Calu3 (cell line): ENCODE measurements around the gene INVS. TPM values are rescaled to one million over a fixed set of nuclear protein-coding genes. Genes with fewer than 3 reads are reported as not detected.
A peak's percentile ranks its signal among the peaks of the same experiment; 100 is the strongest.

Source experiments
- BruUV-seq: library from RNA; stranded (reverse); fragments of 400-500 nt; replicated peaks from 2 replicates; lab custom pipeline; 2021; lab: Mats Ljungman, UMichigan
- CTCF ChIA-PET: fragments of 300-600 bp; sonication (Branson Sonifier 250); formaldehyde crosslinking; loops from one replicate; lab custom pipeline; 2022; ENCODE audit warnings: antibody characterized with exemption; lab: Charles Lee
- DNase-seq: peaks from one replicate; pipeline ENCODE4 v3.0.0; 2022
- H3K27ac Mint-ChIP-seq: one replicate; pipeline ENCODE4 v1.8.0; 2022; ENCODE audit warnings: mixed read lengths; ENCODE audit not compliant: unreplicated experiment
- H3K27me3 Mint-ChIP-seq: one replicate; pipeline ENCODE4 v1.8.0; 2022; ENCODE audit warnings: mixed read lengths; ENCODE audit not compliant: unreplicated experiment
- H3K36me3 Mint-ChIP-seq: one replicate; pipeline ENCODE4 v1.8.0; 2022; ENCODE audit warnings: mild to moderate bottlenecking, moderate library complexity, mixed read lengths; ENCODE audit not compliant: insufficient read depth, unreplicated experiment
- H3K4me1 Mint-ChIP-seq: one replicate; pipeline ENCODE4 v1.8.0; 2022; ENCODE audit warnings: mild to moderate bottlenecking, low read depth, mixed read lengths; ENCODE audit not compliant: unreplicated experiment
- H3K4me3 Mint-ChIP-seq: one replicate; pipeline ENCODE4 v1.8.0; 2022; ENCODE audit warnings: mild to moderate bottlenecking, low read depth, moderate library complexity, mixed read lengths; ENCODE audit not compliant: unreplicated experiment
- H3K9me3 Mint-ChIP-seq: one replicate; pipeline ENCODE4 v1.8.0; 2022; ENCODE audit warnings: low read depth, mixed read lengths; ENCODE audit not compliant: unreplicated experiment
- intact Hi-C: fragments of 100-400 bp; cut with micrococcal nuclease; formaldehyde crosslinking; loops from one replicate; pipeline ENCODE4 v1.10.0; 2022; ENCODE audit not compliant: unreplicated experiment
- total RNA-seq: library from RNA; stranded (reverse); gene quantifications from 2 replicates; pipeline ENCODE4 v1.2.3, GENCODE V29; 2022
- TF ChIP-seq, protein P1 (sequence below): fragments of 200-600 bp; IDR thresholded peaks from one replicate; pipeline ENCODE4 v1.8.0; 2022; ENCODE audit warnings: antibody characterized with exemption; ENCODE audit not compliant: unreplicated experiment

Gene INVS
- total RNA-seq, 1 experiment from 2014 or later: 12.4 TPM

DNA sequence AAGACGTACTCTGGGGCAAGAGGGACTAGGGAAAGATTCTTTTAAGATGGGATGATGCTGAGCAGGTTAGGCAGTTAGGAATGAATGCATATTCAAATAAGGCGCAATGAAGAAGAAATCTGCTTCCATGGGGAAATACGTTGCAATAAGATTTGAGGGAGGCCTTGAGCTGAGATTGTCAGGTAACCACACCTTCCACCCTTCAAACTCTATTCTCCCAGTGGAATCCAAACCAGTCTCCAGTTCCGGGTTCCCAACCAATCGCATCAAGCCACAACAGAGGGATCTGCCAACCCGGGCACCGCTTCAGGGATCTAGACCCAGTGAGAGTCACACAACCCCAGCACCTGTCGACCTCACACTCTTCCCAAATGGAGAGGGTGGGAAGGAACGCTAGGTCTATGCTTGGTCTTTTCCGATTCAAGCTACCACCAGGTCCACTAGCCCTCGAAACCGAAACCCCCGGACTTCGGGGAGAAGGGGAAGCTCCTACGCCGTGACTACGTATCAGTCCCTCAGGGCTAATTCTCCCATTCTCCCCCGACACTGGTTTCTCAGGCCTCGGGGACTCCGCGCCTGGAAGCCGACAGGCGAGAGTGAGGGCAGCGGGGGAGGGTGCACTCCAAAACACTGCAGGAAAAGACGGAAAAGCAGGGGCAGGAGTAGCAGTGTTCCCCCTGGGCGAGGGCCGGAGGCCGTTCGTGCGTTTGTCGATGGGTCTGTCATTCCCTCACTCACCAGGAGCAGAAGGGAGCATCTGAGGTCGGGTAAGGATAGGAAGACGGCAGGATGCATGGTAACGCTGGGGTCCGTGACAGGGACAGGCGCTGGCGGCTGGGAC, 777 bp upstream of the INVS start:
- H3K4me3 Mint-ChIP-seq: peak overlapping the region; percentile 98
- intact Hi-C loops: loop anchor here (5.0 kb wide), 1 partner anchor 71 kb away; no protein-coding TSS in a partner anchor
- CTCF ChIA-PET: no interaction called here

DNA sequence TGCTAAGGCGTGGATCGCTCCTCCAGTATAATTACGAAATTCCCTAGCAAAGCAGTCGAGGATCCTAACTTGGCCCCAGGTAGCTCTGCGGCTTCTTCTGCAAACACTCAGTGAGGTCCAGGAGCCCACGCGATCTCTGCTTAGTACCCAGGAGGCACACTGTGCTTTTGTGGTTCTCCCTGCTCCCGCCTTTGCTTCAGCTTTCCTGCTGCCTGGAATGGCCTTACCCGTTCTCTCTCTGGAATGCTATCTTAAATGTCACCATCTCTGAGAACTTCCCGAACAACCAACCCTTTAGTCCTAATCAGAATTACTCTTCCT, 639 bp downstream of the INVS start:
- Mint-ChIP-seq H3K27ac (peak overlapping the region; percentile 94), H3K4me1 (peaks cover 11% of the 10 kb centered on the region), H3K9me3 (no peaks in the 10 kb centered on the region), H3K27me3 (no peaks in the 10 kb centered on the region), H3K36me3 (peaks cover 24% of the 10 kb centered on the region), H3K4me3 (peak overlapping the region; percentile 98)
- DNase-seq: peak; percentile 4
- TF ChIP-seq, protein P1, sequence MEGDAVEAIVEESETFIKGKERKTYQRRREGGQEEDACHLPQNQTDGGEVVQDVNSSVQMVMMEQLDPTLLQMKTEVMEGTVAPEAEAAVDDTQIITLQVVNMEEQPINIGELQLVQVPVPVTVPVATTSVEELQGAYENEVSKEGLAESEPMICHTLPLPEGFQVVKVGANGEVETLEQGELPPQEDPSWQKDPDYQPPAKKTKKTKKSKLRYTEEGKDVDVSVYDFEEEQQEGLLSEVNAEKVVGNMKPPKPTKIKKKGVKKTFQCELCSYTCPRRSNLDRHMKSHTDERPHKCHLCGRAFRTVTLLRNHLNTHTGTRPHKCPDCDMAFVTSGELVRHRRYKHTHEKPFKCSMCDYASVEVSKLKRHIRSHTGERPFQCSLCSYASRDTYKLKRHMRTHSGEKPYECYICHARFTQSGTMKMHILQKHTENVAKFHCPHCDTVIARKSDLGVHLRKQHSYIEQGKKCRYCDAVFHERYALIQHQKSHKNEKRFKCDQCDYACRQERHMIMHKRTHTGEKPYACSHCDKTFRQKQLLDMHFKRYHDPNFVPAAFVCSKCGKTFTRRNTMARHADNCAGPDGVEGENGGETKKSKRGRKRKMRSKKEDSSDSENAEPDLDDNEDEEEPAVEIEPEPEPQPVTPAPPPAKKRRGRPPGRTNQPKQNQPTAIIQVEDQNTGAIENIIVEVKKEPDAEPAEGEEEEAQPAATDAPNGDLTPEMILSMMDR: no peak
- BruUV-seq: no TSS peak
- CTCF ChIA-PET: no interaction called here
- intact Hi-C loops: loop anchor here (5.0 kb wide), 1 partner anchor 72 kb away; no protein-coding TSS in a partner anchor

More for the DNA sequence above, 777 bp upstream of the INVS start:
- H3K27ac Mint-ChIP-seq: peak overlapping the region; percentile 94
- H3K36me3 Mint-ChIP-seq: peaks cover 24% of the 10 kb centered on the region
- H3K4me1 Mint-ChIP-seq: peaks cover 11% of the 10 kb centered on the region
- DNase-seq: peak; percentile 70
- TF ChIP-seq, protein P1: no peak
- BruUV-seq: no TSS peak
- H3K9me3 Mint-ChIP-seq: no peaks in the 10 kb centered on the region
- H3K27me3 Mint-ChIP-seq: no peaks in the 10 kb centered on the region

DNA sequence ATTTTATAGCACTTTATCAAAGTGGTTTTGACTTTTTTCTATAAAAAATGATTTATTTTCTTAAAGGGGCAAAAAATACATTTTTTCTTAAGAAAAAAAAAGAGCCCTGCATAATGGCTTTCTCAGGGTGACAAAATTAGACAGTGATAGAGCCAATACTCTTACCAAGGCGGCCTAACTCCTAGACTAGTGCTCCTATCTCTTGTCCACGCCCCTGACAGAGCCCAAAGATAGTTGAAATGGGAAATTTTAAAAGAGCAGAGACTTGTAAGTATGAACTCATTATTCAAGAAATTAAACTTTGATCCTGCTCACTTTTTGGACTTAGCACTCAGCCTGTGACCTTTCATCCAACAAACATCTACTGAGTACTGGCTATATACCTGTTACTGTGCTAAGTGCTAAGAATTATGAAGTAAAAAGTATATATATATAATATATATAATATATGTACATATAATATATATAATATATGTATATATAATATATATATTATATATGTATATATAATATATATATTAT, 1.2 kb downstream of the INVS start:
- no peak for DNase-seq
- H3K4me1 Mint-ChIP-seq: peaks cover 11% of the 10 kb centered on the region
- intact Hi-C loops: no loop called here
- CTCF ChIA-PET: no interaction called here
- TF ChIP-seq, protein P1: no peak
- H3K27me3 Mint-ChIP-seq: no peaks in the 10 kb centered on the region
- H3K27ac Mint-ChIP-seq: peak overlapping the region; percentile 94
- H3K4me3 Mint-ChIP-seq: peak overlapping the region; percentile 98
- BruUV-seq: TSS peak; percentile 45
- H3K36me3 Mint-ChIP-seq: peaks cover 24% of the 10 kb centered on the region
- no peaks in the 10 kb centered on the region for H3K9me3 Mint-ChIP-seq

DNA sequence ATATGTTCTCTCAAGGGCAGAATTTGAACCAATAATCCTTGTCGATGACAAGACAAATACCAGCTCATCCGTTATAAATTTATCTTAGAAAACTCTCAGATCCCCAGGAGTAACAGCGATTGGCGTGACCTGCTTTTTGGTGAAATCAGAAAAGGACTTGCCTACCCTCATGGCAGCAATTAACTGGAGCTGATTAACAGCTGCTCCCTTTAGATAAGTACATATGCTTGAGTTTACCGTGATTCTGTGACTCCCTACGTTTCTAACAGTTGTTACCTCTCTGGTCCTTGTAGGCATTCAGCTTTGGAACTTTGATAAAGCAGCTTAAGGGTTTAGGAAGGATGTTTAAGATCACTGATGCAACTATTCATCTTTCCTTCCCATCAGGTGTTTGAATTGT, 2.6 kb downstream of the INVS start:
- BruUV-seq: TSS peak; percentile 20
- H3K4me3 Mint-ChIP-seq: no peak overlapping the region
- CTCF ChIA-PET: no interaction called here
- H3K27me3 Mint-ChIP-seq: no peaks in the 10 kb centered on the region
- TF ChIP-seq, protein P1: no peak
- intact Hi-C loops: no loop called here
- H3K9me3 Mint-ChIP-seq: no peaks in the 10 kb centered on the region
- no peak overlapping the region for H3K27ac Mint-ChIP-seq
- H3K4me1 Mint-ChIP-seq: peaks cover 4% of the 10 kb centered on the region
- peaks cover 24% of the 10 kb centered on the region for H3K36me3 Mint-ChIP-seq
- no peak for DNase-seq
